Activated T-cell treated with anti-CD3 and anti-CD28 coated beads, Interleukin-2, amount 50 U/mL, for 72 hours (primary cell): ENCODE results near the gene AIMP2. TPM values are rescaled to one million over a fixed set of nuclear protein-coding genes. Genes with fewer than 3 reads are reported as not detected.
"Not testable (repeated sequence)": the region's sequence is repeated elsewhere in the genome, so short reads cannot be mapped to it uniquely, and the experiment has no call there.

ENCODE experiments used
- ATAC-seq, 2 donors: fragments of 150-1000 bp; cut with Tn5 transposase; replicated peaks in 1 of 2; 2 replicates each; pipeline ENCODE4 v1.10.0; 2021; ENCODE audit warnings: moderate library complexity in 2 of 2, mild to moderate bottlenecking in 1 of 2
- DNase-seq, 2 donors: peaks; one replicate each; pipeline ENCODE4 v3.0.0; 2021 to 2022; ENCODE audit warnings: mixed read lengths in 1 of 2
- H3K27ac Mint-ChIP-seq: one replicate; pipeline ENCODE4 v1.8.0; 2022; ENCODE audit warnings: mild to moderate bottlenecking, moderate library complexity, mixed read lengths
- H3K27me3 Mint-ChIP-seq: one replicate; pipeline ENCODE4 v1.8.0; 2022; ENCODE audit warnings: low read depth, mixed read lengths
- H3K36me3 Mint-ChIP-seq, 2 donors: one replicate each; pipeline ENCODE4 v1.8.0; 2022; ENCODE audit warnings: mixed read lengths in 2 of 2, mild to moderate bottlenecking in 1 of 2; ENCODE audit not compliant: insufficient read depth in 2 of 2
- H3K4me1 Mint-ChIP-seq: one replicate; pipeline ENCODE4 v1.8.0; 2022; ENCODE audit warnings: low read depth, mixed read lengths
- H3K4me3 Mint-ChIP-seq, 2 donors: one replicate each; pipeline ENCODE4 v1.8.0; 2022; ENCODE audit warnings: mild to moderate bottlenecking in 2 of 2, mixed read lengths in 2 of 2, moderate library complexity in 2 of 2
- H3K9me3 Mint-ChIP-seq, 2 donors: one replicate each; pipeline ENCODE4 v1.8.0; 2022; ENCODE audit warnings: mixed read lengths in 2 of 2
- total RNA-seq, 2 donors: library from RNA; stranded (reverse); gene quantifications; one replicate each; pipeline ENCODE4 v1.2.3, GENCODE V29; 2022

The AIMP2 gene
- total RNA-seq, 2 donors from 2014 or later: 42.2 to 49.9 TPM

DNA sequence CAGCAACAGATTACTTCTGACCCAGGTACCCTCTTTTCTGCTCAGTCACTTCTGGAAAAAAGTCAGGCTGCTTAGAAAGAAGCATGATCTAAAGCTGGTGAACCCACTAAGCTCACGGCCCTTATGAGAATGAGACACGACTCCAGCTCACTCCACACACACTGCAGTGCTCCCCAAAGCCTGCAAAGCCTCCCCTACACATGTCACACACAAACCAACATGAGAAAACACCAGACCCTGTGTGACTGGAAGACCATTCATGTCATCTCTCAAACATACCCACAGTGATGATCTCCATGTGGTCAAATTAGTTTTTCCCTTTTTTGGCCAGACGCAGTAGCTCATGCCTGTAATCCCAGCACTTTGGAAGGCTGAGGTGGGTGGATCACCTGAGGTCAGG is 22.5 kb downstream of the AIMP2 start:
- H3K4me3 Mint-ChIP-seq: no peak overlapping the region
- no peaks in the 10 kb centered on the region for H3K9me3 Mint-ChIP-seq
- peaks cover 8 to 21% of the 10 kb centered on the region in 2 donors for H3K36me3 Mint-ChIP-seq
- H3K4me1 Mint-ChIP-seq: peaks cover 14% of the 10 kb centered on the region
- no peaks in the 10 kb centered on the region for H3K27me3 Mint-ChIP-seq
- DNase-seq (no peak), ATAC-seq (no peak)
- peak overlapping the region; percentile 41 for H3K27ac Mint-ChIP-seq

GRCh38 chr7:6032167-6032566 is 23.1 kb downstream of the AIMP2 start:
- Mint-ChIP-seq H3K4me3 (no peak overlapping the region), H3K27ac (peak overlapping the region; percentile 68), H3K4me1 (peaks cover 8% of the 10 kb centered on the region), H3K9me3 (no peaks in the 10 kb centered on the region), H3K27me3 (no peaks in the 10 kb centered on the region), H3K36me3 (peaks cover 8 to 24% of the 10 kb centered on the region in 2 donors)
- no peak for DNase-seq
- no peak for ATAC-seq

DNA sequence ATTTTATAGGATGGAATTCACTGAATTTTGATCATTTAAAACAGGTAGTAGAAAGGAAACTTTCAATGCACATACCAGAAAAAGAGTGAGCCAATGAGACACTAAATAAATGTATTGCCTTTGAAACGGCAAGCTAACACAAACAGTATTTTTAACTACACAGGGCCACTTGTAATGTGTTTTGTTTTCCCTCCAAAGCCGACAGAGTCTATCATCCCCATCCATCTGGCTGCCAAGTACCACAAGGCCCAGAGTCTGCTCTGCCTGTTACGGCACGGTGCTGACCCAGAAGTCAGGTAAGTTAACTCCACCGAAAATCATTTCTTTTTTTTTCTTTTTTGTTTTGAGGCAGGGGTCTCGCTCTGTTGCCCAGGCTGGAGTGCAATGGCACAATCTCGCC is 23.6 kb downstream of the AIMP2 start:
- no peak overlapping the region for H3K4me3 Mint-ChIP-seq
- no peaks in the 10 kb centered on the region for H3K9me3 Mint-ChIP-seq
- H3K4me1 Mint-ChIP-seq: peaks cover 6% of the 10 kb centered on the region
- H3K27me3 Mint-ChIP-seq: no peaks in the 10 kb centered on the region
- peak overlapping the region; percentile 68 for H3K27ac Mint-ChIP-seq
- DNase-seq (no peak), ATAC-seq (no peak)
- H3K36me3 Mint-ChIP-seq: peaks cover 8 to 24% of the 10 kb centered on the region in 2 donors

GRCh38 chr7:6035165-6035564 is 26.1 kb downstream of the AIMP2 start:
- peaks cover 6% of the 10 kb centered on the region for H3K4me1 Mint-ChIP-seq
- peaks cover 11 to 28% of the 10 kb centered on the region in 2 donors for H3K36me3 Mint-ChIP-seq
- H3K4me3 Mint-ChIP-seq: no peak overlapping the region
- ATAC-seq (no peak), DNase-seq (no peak)
- no peak overlapping the region for H3K27ac Mint-ChIP-seq
- no peaks in the 10 kb centered on the region for H3K27me3 Mint-ChIP-seq
- H3K9me3 Mint-ChIP-seq: no peaks in the 10 kb centered on the region

- Mint-ChIP-seq H3K4me3 (no peak overlapping the region), H3K36me3 (peaks cover 13 to 32% of the 10 kb centered on the region in 2 donors), H3K27ac (no peak overlapping the region), H3K4me1 (peaks cover 6% of the 10 kb centered on the region), H3K27me3 (no peaks in the 10 kb centered on the region), H3K9me3 (no peaks in the 10 kb centered on the region)
- DNase-seq: no peak
- ATAC-seq: no peak
Observed at GRCh38 chr7:6035686-6036085, 26.6 kb downstream of the AIMP2 start.

GRCh38 chr7:6049780-6050179 is 40.7 kb downstream of the AIMP2 start:
- Mint-ChIP-seq H3K9me3 (no peaks in the 10 kb centered on the region), H3K27ac (no peak overlapping the region), H3K4me3 (no peak overlapping the region), H3K4me1 (peaks cover 3% of the 10 kb centered on the region), H3K36me3 (peaks cover 5 to 26% of the 10 kb centered on the region in 2 donors), H3K27me3 (no peaks in the 10 kb centered on the region)
- ATAC-seq (no peak), DNase-seq (no peak)

DNA sequence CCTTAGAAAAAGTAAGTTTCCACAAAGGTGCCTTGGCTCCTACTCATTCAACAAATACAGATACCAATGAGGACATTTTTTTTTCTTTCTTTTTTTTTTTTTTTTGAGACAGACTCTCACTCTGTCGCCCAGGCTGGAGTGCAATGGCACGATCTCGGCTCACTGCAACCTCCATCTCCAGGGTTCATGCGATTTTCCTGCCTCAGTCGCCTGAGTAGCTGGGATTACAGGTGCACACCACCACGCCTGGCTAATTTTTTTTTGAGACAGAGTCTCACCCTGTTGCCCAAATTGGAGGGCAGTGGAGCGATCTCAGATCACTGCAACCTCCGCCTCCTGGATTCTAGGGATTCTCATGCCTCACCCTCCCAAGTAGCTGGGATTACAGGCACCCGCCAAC is 42.1 kb downstream of the AIMP2 start:
- H3K27ac Mint-ChIP-seq, ATAC-seq, H3K4me3 Mint-ChIP-seq, DNase-seq, H3K9me3 Mint-ChIP-seq, H3K27me3 Mint-ChIP-seq: not testable (repeated sequence)
- Mint-ChIP-seq H3K4me1 (peaks cover 14% of the 10 kb centered on the region), H3K36me3 (peaks cover 5 to 26% of the 10 kb centered on the region in 2 donors)

DNA sequence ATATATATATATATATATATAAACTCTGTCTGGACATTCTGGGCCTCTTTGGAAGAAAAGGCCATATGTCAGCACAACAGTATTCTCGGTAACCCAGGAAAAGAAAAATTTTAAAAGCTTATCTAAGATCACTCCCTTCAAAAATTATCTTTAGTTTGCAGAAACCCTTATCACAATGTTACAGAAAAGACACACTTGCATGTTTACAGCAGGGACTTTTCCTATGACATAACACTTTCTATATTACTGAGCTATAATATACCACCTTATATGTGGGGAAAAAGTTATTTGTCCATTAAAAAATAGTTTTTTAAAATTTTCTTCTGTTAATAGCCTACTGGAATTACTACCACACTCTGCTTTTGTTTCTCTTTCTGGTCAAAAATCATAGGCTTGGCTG is 47.5 kb downstream of the AIMP2 start:
- Mint-ChIP-seq H3K36me3 (peaks cover 4 to 13% of the 10 kb centered on the region in 2 donors), H3K9me3 (no peaks in the 10 kb centered on the region), H3K27me3 (no peaks in the 10 kb centered on the region), H3K4me3 (peak overlapping the region; percentile 29 to 98), H3K27ac (no peak overlapping the region), H3K4me1 (peaks cover 38% of the 10 kb centered on the region)
- ATAC-seq (no peak), DNase-seq (no peak)

- H3K27me3 Mint-ChIP-seq: no peaks in the 10 kb centered on the region
- no peaks in the 10 kb centered on the region for H3K9me3 Mint-ChIP-seq
- H3K4me1 Mint-ChIP-seq: peaks cover 38% of the 10 kb centered on the region
Observed at GRCh38 chr7:6057316-6058129, 48.5 kb downstream of the AIMP2 start.

DNA sequence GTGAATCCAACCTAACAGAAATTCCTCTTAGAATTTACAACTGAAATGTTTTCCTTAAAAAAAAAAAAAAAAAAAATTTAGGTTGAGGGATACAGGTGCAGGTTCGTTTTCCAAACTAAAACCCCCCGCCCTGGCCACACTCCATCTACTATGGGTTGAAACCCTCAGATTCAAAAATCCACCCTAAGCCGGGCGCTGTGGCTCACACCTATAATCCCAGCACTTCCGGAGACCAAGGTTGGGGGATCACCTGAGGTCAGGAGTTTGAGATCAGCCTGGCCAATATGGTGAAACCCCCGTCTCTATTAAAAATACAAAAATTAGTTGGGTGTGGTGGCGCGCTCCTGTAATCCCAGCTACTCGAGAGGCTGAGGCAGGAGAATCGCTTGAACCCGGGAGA is 50.9 kb downstream of the AIMP2 start:
- H3K27me3 Mint-ChIP-seq, DNase-seq, H3K27ac Mint-ChIP-seq, H3K9me3 Mint-ChIP-seq, H3K36me3 Mint-ChIP-seq, ATAC-seq: not testable (repeated sequence)
- peaks cover 34% of the 10 kb centered on the region for H3K4me1 Mint-ChIP-seq
- H3K4me3 Mint-ChIP-seq: peak overlapping the region in 1 of 2 donors; percentile 98

More at GRCh38 chr7:6057316-6058129, 48.5 kb downstream of the AIMP2 start:
- no peak for ATAC-seq
- Mint-ChIP-seq H3K27ac (peak overlapping the region; percentile 85), H3K4me3 (peak overlapping the region; percentile 98 to 99), H3K36me3 (peaks cover 4 to 13% of the 10 kb centered on the region in 2 donors)
- no peak for DNase-seq

DNA sequence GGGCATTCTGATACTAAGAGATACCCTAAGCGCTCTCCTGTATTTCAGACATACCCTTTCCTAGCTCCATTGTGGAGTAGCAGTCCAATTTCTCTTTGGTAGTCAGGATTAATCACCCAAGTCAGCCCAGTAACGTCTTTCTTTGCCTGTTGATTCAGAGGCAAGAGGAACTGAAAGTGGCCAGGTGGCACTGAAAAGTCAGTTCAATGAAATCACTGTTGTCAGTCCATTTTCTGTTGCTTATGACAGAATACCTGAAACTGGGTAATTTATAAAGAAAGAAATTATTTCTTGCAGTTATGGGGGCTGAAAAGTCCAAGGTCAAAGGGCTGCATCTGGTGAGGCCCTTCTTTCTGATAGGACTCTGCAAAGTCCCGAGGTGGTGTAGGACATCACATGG is 62.3 kb downstream of the AIMP2 start:
- Mint-ChIP-seq H3K36me3 (no peaks in the 10 kb centered on the region), H3K9me3 (no peaks in the 10 kb centered on the region), H3K4me1 (no peaks in the 10 kb centered on the region), H3K27ac (no peak overlapping the region), H3K4me3 (no peak overlapping the region), H3K27me3 (no peaks in the 10 kb centered on the region)
- no peak for DNase-seq
- ATAC-seq: no peak
